ENCODE data around the gene ARL15. TPM values are rescaled to one million over a fixed set of nuclear protein-coding genes. Genes with fewer than 3 reads are reported as not detected.

The ARL15 gene
- total RNA-seq, 1 donor from 2014 or later: 30.8 TPM

DNA sequence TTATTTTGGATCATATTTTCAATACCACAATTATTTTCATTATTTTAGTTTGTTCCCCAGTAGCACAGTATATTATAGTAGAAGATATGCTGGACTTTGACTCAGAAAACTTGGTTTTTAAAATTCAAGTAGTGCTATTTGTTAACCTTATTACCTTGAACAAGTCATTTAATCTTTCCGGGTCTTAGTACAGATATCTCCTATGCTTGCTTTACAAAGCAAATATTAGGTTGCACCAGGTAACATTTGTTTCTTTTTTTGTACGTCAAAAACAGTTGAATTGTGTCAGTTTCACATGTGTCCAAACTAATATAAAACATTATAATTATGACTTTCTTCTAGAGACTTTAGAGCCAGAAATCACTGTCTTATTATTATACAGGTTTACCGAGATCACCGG, 338.1 kb downstream of the ARL15 start:
- ATAC-seq (no peak), DNase-seq (no peak)
- Histone ChIP-seq H3K27ac (no peak overlapping the region), H3K9me3 (no peaks in the 10 kb centered on the region), H3K27me3 (ENCODE audit: low read depth) (no peaks in the 10 kb centered on the region), H3K4me3 (no peak overlapping the region), H3K4me1 (no peaks in the 10 kb centered on the region), H3K36me3 (no peaks in the 10 kb centered on the region)
- TF ChIP-seq, protein P1, sequence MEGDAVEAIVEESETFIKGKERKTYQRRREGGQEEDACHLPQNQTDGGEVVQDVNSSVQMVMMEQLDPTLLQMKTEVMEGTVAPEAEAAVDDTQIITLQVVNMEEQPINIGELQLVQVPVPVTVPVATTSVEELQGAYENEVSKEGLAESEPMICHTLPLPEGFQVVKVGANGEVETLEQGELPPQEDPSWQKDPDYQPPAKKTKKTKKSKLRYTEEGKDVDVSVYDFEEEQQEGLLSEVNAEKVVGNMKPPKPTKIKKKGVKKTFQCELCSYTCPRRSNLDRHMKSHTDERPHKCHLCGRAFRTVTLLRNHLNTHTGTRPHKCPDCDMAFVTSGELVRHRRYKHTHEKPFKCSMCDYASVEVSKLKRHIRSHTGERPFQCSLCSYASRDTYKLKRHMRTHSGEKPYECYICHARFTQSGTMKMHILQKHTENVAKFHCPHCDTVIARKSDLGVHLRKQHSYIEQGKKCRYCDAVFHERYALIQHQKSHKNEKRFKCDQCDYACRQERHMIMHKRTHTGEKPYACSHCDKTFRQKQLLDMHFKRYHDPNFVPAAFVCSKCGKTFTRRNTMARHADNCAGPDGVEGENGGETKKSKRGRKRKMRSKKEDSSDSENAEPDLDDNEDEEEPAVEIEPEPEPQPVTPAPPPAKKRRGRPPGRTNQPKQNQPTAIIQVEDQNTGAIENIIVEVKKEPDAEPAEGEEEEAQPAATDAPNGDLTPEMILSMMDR (IDR thresholded peaks at IDR 0.05): no peak
- intact Hi-C loops (cut with DNase I): no loop called here

- DNase-seq (no peak), ATAC-seq (no peak)
- TF ChIP-seq, protein P1 (IDR thresholded peaks at IDR 0.05): no peak
- H3K36me3 ChIP-seq: no peaks in the 10 kb centered on the region
- intact Hi-C loops (cut with DNase I): no loop called here
- no peak overlapping the region for H3K27ac ChIP-seq
- no peaks in the 10 kb centered on the region for H3K27me3 ChIP-seq (ENCODE audit: low read depth)
- no peak overlapping the region for H3K4me3 ChIP-seq
- no peaks in the 10 kb centered on the region for H3K4me1 ChIP-seq
- H3K9me3 ChIP-seq: no peaks in the 10 kb centered on the region
These were observed 338.8 kb downstream of the ARL15 start for GRCh38 chr5:53971551-53971950.

DNA sequence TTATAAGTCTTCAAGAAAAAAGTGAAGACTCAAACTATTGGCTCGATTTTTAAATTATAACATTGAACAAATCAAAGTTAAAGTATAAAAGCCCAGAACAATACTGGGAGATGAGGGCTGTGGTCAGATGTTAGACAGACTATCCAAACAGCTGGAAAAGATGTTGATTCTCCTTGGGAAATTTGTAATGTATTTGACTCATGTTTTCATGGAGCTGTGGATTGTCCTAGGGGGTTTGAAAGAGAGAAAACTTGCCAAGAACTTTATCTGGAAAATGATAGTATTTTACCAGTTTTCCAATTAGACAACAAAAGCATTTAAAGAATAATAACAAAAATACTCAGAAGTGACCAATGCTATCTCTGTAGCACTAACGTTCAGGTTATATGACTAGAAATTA, 339.2 kb downstream of the ARL15 start:
- no peak for DNase-seq
- intact Hi-C loops (cut with DNase I): no loop called here

GRCh38 chr5:53970475-53970874, 339.9 kb downstream of the ARL15 start:
- Histone ChIP-seq H3K4me3 (no peak overlapping the region), H3K27ac (no peak overlapping the region), H3K36me3 (no peaks in the 10 kb centered on the region), H3K27me3 (ENCODE audit: low read depth) (no peaks in the 10 kb centered on the region), H3K4me1 (no peaks in the 10 kb centered on the region), H3K9me3 (no peaks in the 10 kb centered on the region)
- TF ChIP-seq, protein P1 (IDR thresholded peaks at IDR 0.05): no peak
- ATAC-seq: no peak
- DNase-seq: no peak
- intact Hi-C loops (cut with DNase I): no loop called here

More for the DNA sequence above, 339.2 kb downstream of the ARL15 start:
- no peaks in the 10 kb centered on the region for H3K9me3 ChIP-seq
- TF ChIP-seq, protein P1 (IDR thresholded peaks at IDR 0.05): no peak
- H3K36me3 ChIP-seq: no peaks in the 10 kb centered on the region
- H3K27ac ChIP-seq: no peak overlapping the region
- no peak overlapping the region for H3K4me3 ChIP-seq
- no peaks in the 10 kb centered on the region for H3K27me3 ChIP-seq (ENCODE audit: low read depth)
- no peaks in the 10 kb centered on the region for H3K4me1 ChIP-seq
- no peak for ATAC-seq

DNA sequence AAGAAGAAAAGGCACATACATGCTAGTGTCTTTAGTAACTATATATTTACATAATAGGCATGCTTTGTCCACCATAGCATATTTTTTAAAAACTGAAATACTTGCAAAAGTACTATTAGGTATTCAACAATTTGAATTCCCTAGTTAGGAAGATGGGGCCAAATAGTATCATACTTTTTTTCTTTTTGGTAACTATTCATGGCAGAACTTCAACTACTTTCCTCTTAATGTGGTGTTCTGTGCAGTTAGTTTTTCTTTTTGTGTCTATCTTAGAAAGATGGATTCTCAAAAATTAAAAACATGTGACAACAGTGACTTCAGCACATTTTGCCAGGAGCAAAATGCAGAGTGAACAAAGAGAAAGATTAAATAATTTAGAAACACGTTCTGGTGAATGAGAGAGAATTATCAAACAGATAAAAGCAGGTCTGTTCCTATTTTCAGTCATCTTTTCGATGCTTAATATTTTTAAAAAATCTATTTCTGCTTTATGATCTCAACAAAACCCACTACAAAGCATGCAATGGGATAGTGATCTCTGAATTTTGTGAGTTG, 341.1 kb downstream of the ARL15 start:
- TF ChIP-seq, protein P1 (IDR thresholded peaks at IDR 0.05): no peak
- Histone ChIP-seq H3K9me3 (no peaks in the 10 kb centered on the region), H3K4me1 (no peaks in the 10 kb centered on the region), H3K27me3 (ENCODE audit: low read depth) (no peaks in the 10 kb centered on the region), H3K27ac (no peak overlapping the region), H3K4me3 (no peak overlapping the region), H3K36me3 (no peaks in the 10 kb centered on the region)
- no peak for DNase-seq
- ATAC-seq: no peak
- intact Hi-C loops (cut with DNase I): no loop called here
